OCI-LY1 (cell line): Measurements from ENCODE around the gene SMYD5.

Experiments
- EZH2 ChIP-seq: fragments of 200-600 bp; sonication (generic), shearing (Covaris generic); IDR thresholded peaks from 2 replicates; pipeline ENCODE4 v1.8.0; 2017; ENCODE audit warnings: borderline replicate concordance, mixed run types, mild to moderate bottlenecking, antibody characterized with exemption, low read length, moderate library complexity, mixed read lengths
- TF ChIP-seq, protein P1 (sequence below): fragments of 200-600 bp; sonication (generic), shearing (Covaris generic); IDR thresholded peaks from 2 replicates; pipeline ENCODE4 v1.5.1; 2017; ENCODE audit warnings: mild to moderate bottlenecking, antibody characterized with exemption, low read length, moderate library complexity, mixed read lengths

DNA sequence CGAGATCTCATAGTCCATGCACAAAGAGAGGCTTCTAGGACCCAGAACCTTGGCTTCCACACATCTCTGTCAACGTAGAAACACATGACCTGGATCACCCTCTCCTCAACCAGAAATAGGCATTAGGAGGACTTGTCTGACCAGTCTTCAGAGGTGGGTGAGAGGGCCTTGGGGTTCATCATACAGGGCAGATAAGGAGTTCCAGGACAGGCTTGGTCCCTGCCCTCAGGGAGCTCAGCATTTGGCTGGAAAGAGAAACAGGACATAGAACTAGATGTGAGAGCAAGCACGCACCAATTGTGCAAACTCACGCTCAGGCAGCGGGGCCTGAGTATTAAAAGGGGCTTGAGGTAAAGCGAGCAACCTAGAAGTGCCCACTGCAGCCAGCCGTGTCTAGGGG lies 40.3 kb upstream of the SMYD5 start:
- TF ChIP-seq, protein P1, sequence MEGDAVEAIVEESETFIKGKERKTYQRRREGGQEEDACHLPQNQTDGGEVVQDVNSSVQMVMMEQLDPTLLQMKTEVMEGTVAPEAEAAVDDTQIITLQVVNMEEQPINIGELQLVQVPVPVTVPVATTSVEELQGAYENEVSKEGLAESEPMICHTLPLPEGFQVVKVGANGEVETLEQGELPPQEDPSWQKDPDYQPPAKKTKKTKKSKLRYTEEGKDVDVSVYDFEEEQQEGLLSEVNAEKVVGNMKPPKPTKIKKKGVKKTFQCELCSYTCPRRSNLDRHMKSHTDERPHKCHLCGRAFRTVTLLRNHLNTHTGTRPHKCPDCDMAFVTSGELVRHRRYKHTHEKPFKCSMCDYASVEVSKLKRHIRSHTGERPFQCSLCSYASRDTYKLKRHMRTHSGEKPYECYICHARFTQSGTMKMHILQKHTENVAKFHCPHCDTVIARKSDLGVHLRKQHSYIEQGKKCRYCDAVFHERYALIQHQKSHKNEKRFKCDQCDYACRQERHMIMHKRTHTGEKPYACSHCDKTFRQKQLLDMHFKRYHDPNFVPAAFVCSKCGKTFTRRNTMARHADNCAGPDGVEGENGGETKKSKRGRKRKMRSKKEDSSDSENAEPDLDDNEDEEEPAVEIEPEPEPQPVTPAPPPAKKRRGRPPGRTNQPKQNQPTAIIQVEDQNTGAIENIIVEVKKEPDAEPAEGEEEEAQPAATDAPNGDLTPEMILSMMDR, result no peak
- no peak for TF ChIP-seq EZH2
